GM23248 (cell line): ENCODE data around the gene ZNF622. TPM values are rescaled to one million over a fixed set of nuclear protein-coding genes. Genes with fewer than 3 reads are reported as not detected.
"Not testable (repeated sequence)": the region's sequence is repeated elsewhere in the genome, so short reads cannot be mapped to it uniquely, and the experiment has no call there.

Experiments
- DNase-seq: peaks from one replicate; pipeline ENCODE4 v3.0.0-alpha.2; 2015
- H2AFZ ChIP-seq: fragments of 200-600 bp; sonication (generic); 2 replicates; pipeline ENCODE4 v1.6.1; 2016; ENCODE audit warnings: antibody characterized with exemption
- H3F3A ChIP-seq: fragments of 200-600 bp; sonication (generic); 2 replicates; pipeline ENCODE4 v1.6.1; 2016; ENCODE audit warnings: mild to moderate bottlenecking, antibody characterized with exemption, mixed run types; ENCODE audit not compliant: insufficient read depth
- H3K27ac ChIP-seq: fragments of 200-600 bp; sonication (generic); 2 replicates; pipeline ENCODE4 v1.5.1; 2016; ENCODE audit warnings: mild to moderate bottlenecking
- H3K27me3 ChIP-seq: fragments of 200-600 bp; sonication (generic); replicated peaks from 2 replicates; pipeline ENCODE4 v1.6.1; 2016; ENCODE audit warnings: mild to moderate bottlenecking; ENCODE audit not compliant: insufficient read depth
- H3K36me3 ChIP-seq: fragments of 200-600 bp; sonication (generic); 2 replicates; pipeline ENCODE4 v1.6.1; 2016; ENCODE audit warnings: low read depth, mild to moderate bottlenecking
- H3K4me1 ChIP-seq: fragments of 200-600 bp; sonication (generic); 2 replicates; pipeline ENCODE4 v1.6.1; 2016; ENCODE audit warnings: mild to moderate bottlenecking; ENCODE audit not compliant: insufficient read depth
- H3K4me2 ChIP-seq: fragments of 200-600 bp; sonication (generic); one replicate; pipeline ENCODE4 v1.6.1; 2016; ENCODE audit warnings: mild to moderate bottlenecking; ENCODE audit not compliant: unreplicated experiment
- H3K4me3 ChIP-seq: fragments of 200-600 bp; sonication (generic); 2 replicates; pipeline ENCODE4 v1.5.1; 2016; ENCODE audit warnings: mild to moderate bottlenecking
- H3K79me2 ChIP-seq: fragments of 200-600 bp; sonication (generic); 2 replicates; pipeline ENCODE4 v1.6.1; 2016; ENCODE audit warnings: mild to moderate bottlenecking; ENCODE audit not compliant: insufficient read depth
- H3K9ac ChIP-seq: fragments of 200-600 bp; sonication (generic); 2 replicates; pipeline ENCODE4 v1.6.1; 2016; ENCODE audit warnings: mild to moderate bottlenecking
- H3K9me2 ChIP-seq: fragments of 200-600 bp; sonication (generic); 2 replicates; pipeline ENCODE4 v1.6.1; 2016; ENCODE audit warnings: mixed run types, mild to moderate bottlenecking, moderate library complexity; ENCODE audit not compliant: insufficient read depth
- H3K9me3 ChIP-seq: fragments of 200-600 bp; sonication (generic); one replicate; pipeline ENCODE4 v1.6.1; 2017; ENCODE audit warnings: low read depth
- H4K20me1 ChIP-seq: fragments of 200-600 bp; sonication (generic); 2 replicates; pipeline ENCODE4 v1.6.0; 2016; ENCODE audit not compliant: insufficient read depth
- EZH2 ChIP-seq: fragments of 200-600 bp; sonication (generic); IDR thresholded peaks from 2 replicates; pipeline ENCODE4 v1.6.1; 2018; ENCODE audit warnings: antibody characterized with exemption, mild to moderate bottlenecking; ENCODE audit not compliant: insufficient read depth, poor library complexity, severe bottlenecking
- EZH2phosphoT487 ChIP-seq: fragments of 200-600 bp; sonication (generic); IDR thresholded peaks from 2 replicates; pipeline ENCODE4 v1.6.1; 2018; ENCODE audit warnings: antibody characterized with exemption, moderate library complexity, mild to moderate bottlenecking, low read depth; ENCODE audit not compliant: insufficient read depth
- WGBS, 2 experiments: methylation state at CpG; one replicate each; pipeline ENCODE4 v1.1.6; 2015 to 2017; ENCODE audit warnings: low lambda C conversion rate in 2 of 2, low coverage in 1 of 2; ENCODE audit errors: missing lambda C conversion rate in 2 of 2; 5-methylcytosine and 5-hydroxymethylcytosine counted together
- in situ Hi-C: fragments of 300-500 bp; cut with MboI; formaldehyde crosslinking; loops from 2 replicates; pipeline ENCODE4 v1.15.0; 2020
- polyA plus RNA-seq: library from polyadenylated mRNA; unstranded; fragments of >200 nt; fragmentation: Nextera tagmentation; extraction: Ambion mirVana; gene quantifications from 2 replicates; pipeline ENCODE4 v1.2.1, GENCODE V29; 2016
- total RNA-seq: library from RNA; depleted of rRNA; stranded (reverse); fragments of >200 nt; shearing (Covaris generic); gene quantifications from 2 replicates; pipeline ENCODE4 v1.2.3, GENCODE V29; 2014

Gene ZNF622
- total and polyA plus RNA-seq, 2 experiments from 2014 or later = 52.1 to 58.1 TPM

- Histone ChIP-seq H3K4me1 (no peaks in the 10 kb centered on the region), H3K9ac (no peak overlapping the region), H3K27me3 (no peaks in the 10 kb centered on the region), H3K4me3 (no peak overlapping the region), H2AFZ (no peak overlapping the region), H3K4me2 (no peak overlapping the region), H3K79me2 (no peaks in the 10 kb centered on the region), H4K20me1 (no peaks in the 10 kb centered on the region), H3K27ac (no peak overlapping the region), H3K9me2 (no peaks in the 10 kb centered on the region), H3K36me3 (no peaks in the 10 kb centered on the region), H3K9me3 (no peaks in the 10 kb centered on the region), H3F3A (no peaks in the 10 kb centered on the region)
- DNase-seq = no peak
- in situ Hi-C loops = loop anchor here (10.0 kb wide), 1 partner anchor 75 kb away; no protein-coding TSS in a partner anchor
- TF ChIP-seq EZH2 (no peak), EZH2phosphoT487 (no peak)
Observed at GRCh38 chr5:16480144-16480543, 14.5 kb upstream of the ZNF622 start.

- Histone ChIP-seq H3K4me1 (no peaks in the 10 kb centered on the region), H3F3A (no peaks in the 10 kb centered on the region), H2AFZ (no peak overlapping the region), H3K4me2 (no peak overlapping the region), H3K9me3 (no peaks in the 10 kb centered on the region), H3K9me2 (no peaks in the 10 kb centered on the region), H3K4me3 (no peak overlapping the region), H3K27ac (no peak overlapping the region), H3K27me3 (no peaks in the 10 kb centered on the region), H3K9ac (no peak overlapping the region), H4K20me1 (no peaks in the 10 kb centered on the region), H3K36me3 (no peaks in the 10 kb centered on the region), H3K79me2 (no peaks in the 10 kb centered on the region)
- 91 to 94% methylated on average over 3 of the region's 3 CpGs for WGBS, 2 experiments
- no peak for DNase-seq
- in situ Hi-C loops = loop anchor here (10.0 kb wide), 1 partner anchor 717 kb away; no protein-coding TSS in a partner anchor
- TF ChIP-seq EZH2phosphoT487 = no peak
- no peak for TF ChIP-seq EZH2
Observed at GRCh38 chr5:16477541-16477940, 11.9 kb upstream of the ZNF622 start.

- WGBS, 2 experiments = 73 to 80% methylated on average over 3 of the region's 3 CpGs
- not testable (repeated sequence) for H2AFZ ChIP-seq, H3K27me3 ChIP-seq, H3K4me2 ChIP-seq, H4K20me1 ChIP-seq, H3K36me3 ChIP-seq, H3K9me2 ChIP-seq, H3K9me3 ChIP-seq, H3K4me1 ChIP-seq, DNase-seq, H3K27ac ChIP-seq, H3K9ac ChIP-seq, H3F3A ChIP-seq, H3K79me2 ChIP-seq, H3K4me3 ChIP-seq
- in situ Hi-C loops = loop anchor here (10.0 kb wide), 1 partner anchor 718 kb away; no protein-coding TSS in a partner anchor
Observed at GRCh38 chr5:16476417-16476816, 10.8 kb upstream of the ZNF622 start.

- 68 to 76% methylated on average over 3 of the region's 3 CpGs for WGBS, 2 experiments
- H4K20me1 ChIP-seq = no peaks in the 10 kb centered on the region; the same call in 1 of the 2 replicates
- in situ Hi-C loops = loop anchor here (10.0 kb wide), 1 partner anchor 723 kb away; no protein-coding TSS in a partner anchor
Observed at GRCh38 chr5:16471387-16471786, 5.8 kb upstream of the ZNF622 start.

More at GRCh38 chr5:16471387-16471786, 5.8 kb upstream of the ZNF622 start:
- no peak for TF ChIP-seq EZH2phosphoT487
- TF ChIP-seq EZH2 = no peak
- Histone ChIP-seq H3F3A (peaks cover 16% of the 10 kb centered on the region), H3K4me3 (no peak overlapping the region), H3K4me1 (peaks cover 17% of the 10 kb centered on the region), H3K9me2 (no peaks in the 10 kb centered on the region), H3K27me3 (no peaks in the 10 kb centered on the region), H3K27ac (no peak overlapping the region), H2AFZ (no peak overlapping the region), H3K9me3 (no peaks in the 10 kb centered on the region), H3K4me2 (no peak overlapping the region), H3K36me3 (no peaks in the 10 kb centered on the region), H3K79me2 (peaks cover 52% of the 10 kb centered on the region), H3K9ac (no peak overlapping the region)
- DNase-seq = no peak
